BJ (cell line): ENCODE data around the gene CIZ1. TPM values are rescaled to one million over a fixed set of nuclear protein-coding genes. Genes with fewer than 3 reads are reported as not detected.

Experiments used
- CTCF ChIA-PET: fragments of 350-600 bp; formaldehyde crosslinking; extraction: SDS; loops from one replicate; lab custom pipeline; 2021; ENCODE audit warnings: antibody characterized with exemption, inconsistent platforms; lab: Yijun Ruan, JAX
- POLR2A ChIA-PET: fragments of 300-600 bp; sonication (Branson Sonifier 250); formaldehyde crosslinking; extraction: SDS; loops from one replicate; lab custom pipeline; 2021; ENCODE audit warnings: antibody characterized with exemption; lab: Charles Lee
- DNase-seq: peaks from one replicate; pipeline ENCODE4 v3.0.0-alpha.2; 2011; ENCODE audit warnings: low read depth
- H3K27me3 ChIP-seq: 2 replicates; pipeline ENCODE4 v1.6.0; 2011; ENCODE audit warnings: low read length; ENCODE audit not compliant: control insufficient read depth, insufficient read depth
- H3K36me3 ChIP-seq: 2 replicates; pipeline ENCODE4 v1.5.1; 2011; ENCODE audit warnings: low read length; ENCODE audit not compliant: control insufficient read depth, insufficient read depth
- H3K4me3 ChIP-seq: 2 replicates; pipeline ENCODE4 v1.5.1; 2011; ENCODE audit warnings: low read depth, mild to moderate bottlenecking, control low read depth, low read length
- polyA plus RNA-seq: library from polyadenylated mRNA; depleted of rRNA; stranded (reverse); fragments of >200 nt; gene quantifications from 2 replicates; pipeline ENCODE4 v1.2.3, GENCODE V29; 2011
- TF ChIP-seq, protein P1 (sequence below): IDR thresholded peaks from 2 replicates; pipeline ENCODE4 v1.5.1; 2011; ENCODE audit warnings: low read depth, mild to moderate bottlenecking, control low read depth, inconsistent platforms, low read length, moderate library complexity; ENCODE audit not compliant: insufficient read depth

Gene CIZ1
- polyA plus RNA-seq, 1 experiment, result 36.0 TPM

DNA sequence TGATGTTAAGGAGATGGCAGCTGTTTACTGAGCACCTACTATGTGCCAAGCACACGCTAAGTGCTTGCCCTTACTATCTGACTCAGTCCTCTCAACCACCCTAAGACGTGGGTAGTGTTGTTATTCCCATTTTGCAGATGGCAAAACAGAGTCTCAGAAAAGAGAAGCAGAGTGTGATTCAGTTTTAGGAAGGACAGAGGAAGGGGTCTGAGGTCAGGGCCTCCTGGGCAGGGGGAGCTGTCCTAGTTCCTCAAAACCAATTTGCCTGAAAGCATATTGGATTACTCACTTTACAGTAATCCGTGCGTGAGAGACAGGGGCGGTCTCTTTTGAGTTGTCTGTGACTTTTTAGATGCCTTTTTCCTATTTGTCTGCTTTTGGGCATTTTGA is 35.0 kb upstream of the CIZ1 start:
- POLR2A ChIA-PET, result no interaction called here
- CTCF ChIA-PET, result interaction anchor here (1.1 kb wide), 1 partner anchor 10 kb away, joined by 3 read pairs; no protein-coding TSS in a partner anchor
- DNase-seq, result no peak
- H3K36me3 ChIP-seq, result peaks cover 5% of the 10 kb centered on the region
- TF ChIP-seq, protein P1, sequence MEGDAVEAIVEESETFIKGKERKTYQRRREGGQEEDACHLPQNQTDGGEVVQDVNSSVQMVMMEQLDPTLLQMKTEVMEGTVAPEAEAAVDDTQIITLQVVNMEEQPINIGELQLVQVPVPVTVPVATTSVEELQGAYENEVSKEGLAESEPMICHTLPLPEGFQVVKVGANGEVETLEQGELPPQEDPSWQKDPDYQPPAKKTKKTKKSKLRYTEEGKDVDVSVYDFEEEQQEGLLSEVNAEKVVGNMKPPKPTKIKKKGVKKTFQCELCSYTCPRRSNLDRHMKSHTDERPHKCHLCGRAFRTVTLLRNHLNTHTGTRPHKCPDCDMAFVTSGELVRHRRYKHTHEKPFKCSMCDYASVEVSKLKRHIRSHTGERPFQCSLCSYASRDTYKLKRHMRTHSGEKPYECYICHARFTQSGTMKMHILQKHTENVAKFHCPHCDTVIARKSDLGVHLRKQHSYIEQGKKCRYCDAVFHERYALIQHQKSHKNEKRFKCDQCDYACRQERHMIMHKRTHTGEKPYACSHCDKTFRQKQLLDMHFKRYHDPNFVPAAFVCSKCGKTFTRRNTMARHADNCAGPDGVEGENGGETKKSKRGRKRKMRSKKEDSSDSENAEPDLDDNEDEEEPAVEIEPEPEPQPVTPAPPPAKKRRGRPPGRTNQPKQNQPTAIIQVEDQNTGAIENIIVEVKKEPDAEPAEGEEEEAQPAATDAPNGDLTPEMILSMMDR, result no peak
- no peaks in the 10 kb centered on the region for H3K27me3 ChIP-seq
- H3K4me3 ChIP-seq, result no peak overlapping the region

DNA sequence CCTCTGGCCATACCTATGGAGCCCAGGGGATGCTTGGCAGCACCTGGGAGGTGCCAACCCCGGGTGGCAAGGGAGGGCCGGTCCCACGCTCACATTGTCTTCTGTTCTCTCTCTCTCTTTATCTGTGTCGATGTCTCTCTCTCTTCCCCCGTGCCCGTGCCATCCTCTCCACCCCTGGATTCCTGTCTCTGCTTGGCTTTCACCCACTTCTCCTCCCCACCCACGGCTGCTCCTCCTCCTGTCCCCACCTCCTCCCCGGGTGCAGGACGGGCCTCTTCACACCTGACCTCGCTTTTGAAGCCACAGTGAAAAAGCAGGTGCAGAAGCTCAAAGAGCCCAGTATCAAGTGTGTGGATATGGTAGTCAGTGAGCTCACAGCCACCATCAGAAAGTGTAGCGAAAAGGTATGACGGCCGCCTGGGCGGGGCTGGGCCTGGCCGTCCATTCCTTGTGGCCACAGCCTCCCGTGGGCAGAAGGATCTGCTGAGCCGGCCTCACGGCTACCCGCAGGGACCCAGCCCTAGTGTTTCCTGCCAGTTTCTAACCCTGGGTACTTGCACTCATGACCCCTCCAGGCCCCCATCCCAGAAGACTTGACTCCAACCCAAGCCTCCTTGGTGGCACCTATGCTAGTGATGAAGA is 34.5 kb upstream of the CIZ1 start:
- Histone ChIP-seq H3K36me3 (peaks cover 5% of the 10 kb centered on the region), H3K27me3 (no peaks in the 10 kb centered on the region), H3K4me3 (no peak overlapping the region)
- CTCF ChIA-PET, result no interaction called here
- TF ChIP-seq, protein P1, result no peak
- no peak for DNase-seq
- POLR2A ChIA-PET, result interaction anchor here (0.6 kb wide), 1 partner anchor 19 kb away, joined by 5 read pairs; no protein-coding TSS in a partner anchor

DNA sequence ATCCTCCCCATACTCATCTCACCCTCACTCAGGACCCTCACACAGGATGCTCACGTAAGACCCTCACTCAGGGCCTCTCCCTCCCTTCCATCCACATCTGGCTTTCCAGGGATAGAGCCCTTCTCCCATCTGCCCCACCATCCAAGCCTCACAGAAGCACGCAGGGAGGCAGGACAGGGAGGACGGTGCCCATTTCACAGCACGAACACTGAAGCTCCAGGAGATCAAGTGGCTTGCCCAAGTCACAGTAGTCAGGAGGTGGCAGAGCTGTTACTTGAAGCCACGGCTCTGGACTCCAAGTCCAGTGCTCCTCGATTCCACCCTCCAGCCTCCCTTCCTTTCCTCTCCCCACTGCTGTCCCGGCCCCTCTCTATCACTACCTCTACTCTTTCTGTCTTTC is 33.5 kb upstream of the CIZ1 start:
- Histone ChIP-seq H3K36me3 (peaks cover 9% of the 10 kb centered on the region), H3K4me3 (no peak overlapping the region), H3K27me3 (no peaks in the 10 kb centered on the region)
- TF ChIP-seq, protein P1, result no peak
- ChIA-PET CTCF (no interaction called here), POLR2A (no interaction called here)
- DNase-seq, result no peak

DNA sequence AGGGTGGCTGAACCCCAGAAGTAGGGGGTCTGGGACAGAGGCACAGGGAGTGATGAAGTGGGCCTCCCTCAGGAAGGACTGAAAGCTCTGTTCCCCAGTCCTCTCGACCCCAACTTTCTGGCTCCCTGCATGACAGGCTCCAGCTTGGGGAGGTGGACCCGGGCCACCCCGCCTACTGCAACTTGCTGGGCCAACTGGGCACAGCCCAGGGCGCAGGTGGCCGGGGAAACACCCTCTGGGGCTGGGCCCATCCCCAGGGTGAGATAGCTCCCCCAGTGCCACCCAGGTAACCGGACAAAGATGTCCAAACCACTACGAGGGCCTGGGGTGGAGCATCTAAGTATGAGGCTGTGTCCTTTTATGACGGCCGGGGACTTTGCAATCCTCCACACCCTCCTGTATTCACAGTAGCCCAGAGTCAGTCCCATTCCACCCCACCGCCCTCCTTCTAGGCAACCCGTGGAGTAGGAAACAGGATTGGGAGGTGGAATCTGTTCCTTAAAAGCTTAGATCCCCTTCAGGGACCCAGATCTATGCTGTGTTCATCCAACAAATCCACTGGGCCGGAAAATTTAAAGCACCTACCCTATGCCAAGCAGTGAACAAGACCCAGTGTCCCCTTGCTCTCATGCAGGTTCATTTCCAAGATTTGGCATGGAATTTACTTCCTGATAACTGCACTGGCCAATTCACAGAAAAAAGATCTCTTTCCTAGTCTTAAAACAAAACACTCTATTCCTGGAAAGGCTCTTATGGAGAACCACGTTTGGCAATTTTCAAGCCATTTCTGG is 31.7 kb upstream of the CIZ1 start:
- no peak for DNase-seq
- ChIA-PET CTCF (interaction anchor here (1.1 to 1.2 kb wide), 3 partner anchors 23 to 32 kb away, joined by 3 read pairs; partner anchors contain the start of gene CIZ1), POLR2A (no interaction called here)
- no peak overlapping the region for H3K4me3 ChIP-seq
- H3K36me3 ChIP-seq, result peaks cover 11% of the 10 kb centered on the region
- TF ChIP-seq, protein P1, result no peak
- H3K27me3 ChIP-seq, result no peaks in the 10 kb centered on the region

DNA sequence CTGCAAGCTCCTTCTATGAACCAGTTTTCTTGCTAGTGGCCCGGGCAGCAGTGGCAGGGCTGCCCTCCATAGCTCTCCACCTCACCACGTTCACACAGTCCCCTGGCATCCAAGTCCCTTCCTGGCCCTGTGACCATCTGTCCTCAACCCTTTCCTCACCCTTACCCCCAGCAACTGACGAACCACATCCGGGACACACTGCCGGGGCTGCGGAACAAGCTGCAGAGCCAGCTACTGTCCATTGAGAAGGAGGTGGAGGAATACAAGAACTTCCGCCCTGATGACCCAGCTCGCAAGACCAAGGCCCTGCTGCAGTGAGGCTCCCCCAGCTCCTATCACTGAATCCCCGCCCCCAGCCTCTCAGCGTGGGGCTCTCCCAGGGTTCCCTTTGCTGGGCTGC is 30.7 kb upstream of the CIZ1 start:
- no peak for DNase-seq
- no peak overlapping the region for H3K4me3 ChIP-seq
- TF ChIP-seq, protein P1, result no peak
- no peaks in the 10 kb centered on the region for H3K27me3 ChIP-seq
- CTCF ChIA-PET, result interaction anchor here (1.1 to 1.2 kb wide), 3 partner anchors 22 to 33 kb away, joined by 3 read pairs; partner anchors contain the start of gene CIZ1
- POLR2A ChIA-PET, result no interaction called here
- peaks cover 11% of the 10 kb centered on the region for H3K36me3 ChIP-seq
